CD14-positive monocyte (primary cell): Measurements from ENCODE around the gene MACROD1. TPM values are rescaled to one million over a fixed set of nuclear protein-coding genes. Genes with fewer than 3 reads are reported as not detected.
A peak's percentile ranks its signal among the peaks of the same experiment; 100 is the strongest.

Source experiments
- DNase-seq, 3 donors: peaks; one replicate each; pipeline ENCODE4 v3.0.0-alpha.2; 2011 to 2022
- H2AFZ ChIP-seq: 2 replicates; pipeline ENCODE4 v1.6.0; 2012; ENCODE audit warnings: mild to moderate bottlenecking, low read depth, low read length, inconsistent platforms; ENCODE audit not compliant: insufficient read depth, poor library complexity, severe bottlenecking
- H3K27ac ChIP-seq, 2 donors: 1 replicate in 1 of 2; 2 replicates in 1 of 2; pipeline ENCODE4 v1.5.1; 2012 to 2013; ENCODE audit warnings: low read length in 2 of 2, control low read depth in 1 of 2, inconsistent platforms in 1 of 2, low read depth in 1 of 2, mild to moderate bottlenecking in 1 of 2
- H3K27me3 ChIP-seq, 2 donors: one replicate each; pipeline versions ENCODE4 v1.6.0 to v1.6.1; 2011 to 2013; ENCODE audit warnings: low read length in 2 of 2; ENCODE audit not compliant: control insufficient read depth in 2 of 2, insufficient read depth in 2 of 2
- H3K36me3 ChIP-seq, 2 donors: replicated peaks in 1 of 2; 1 replicate in 1 of 2; 2 replicates in 1 of 2; pipeline versions ENCODE4 v1.5.1 to v1.6.1; 2012 to 2013; ENCODE audit warnings: low read length in 2 of 2, control low read depth in 1 of 2, inconsistent platforms in 1 of 2, mild to moderate bottlenecking in 1 of 2; ENCODE audit not compliant: insufficient read depth in 2 of 2, control insufficient read depth in 1 of 2
- H3K4me1 ChIP-seq, 2 donors: 1 replicate in 1 of 2; 2 replicates in 1 of 2; pipeline versions ENCODE4 v1.5.1 to v1.6.1; 2012 to 2013; ENCODE audit warnings: low read length in 2 of 2, control low read depth in 1 of 2, inconsistent platforms in 1 of 2, mild to moderate bottlenecking in 1 of 2, moderate library complexity in 1 of 2; ENCODE audit not compliant: insufficient read depth in 2 of 2, control insufficient read depth in 1 of 2
- H3K4me2 ChIP-seq: replicated peaks from 2 replicates; pipeline ENCODE3; 2012; ENCODE audit warnings: low read length, moderate library complexity, mild to moderate bottlenecking; ENCODE audit not compliant: poor library complexity, severe bottlenecking; ENCODE audit errors: extremely low read depth
- H3K4me3 ChIP-seq, 3 experiments: fragments of 200-600 bp in 1 of 3; sonication (generic) in 1 of 3; replicated peaks in 1 of 3; 1 replicate in 2 of 3; 2 replicates in 1 of 3; pipeline ENCODE4 v1.5.1; 2011 to 2013; ENCODE audit warnings: low read length in 3 of 3, mild to moderate bottlenecking in 3 of 3, control low read depth in 2 of 3, low read depth in 2 of 3, inconsistent platforms in 1 of 3, moderate library complexity in 1 of 3
- H3K79me2 ChIP-seq: 2 replicates; pipeline ENCODE4 v1.6.0; 2012; ENCODE audit warnings: mild to moderate bottlenecking, control low read depth, inconsistent platforms, low read length, moderate library complexity; ENCODE audit not compliant: insufficient read depth
- H3K9ac ChIP-seq: 2 replicates; pipeline ENCODE4 v1.6.0; 2017; ENCODE audit warnings: low read length, mild to moderate bottlenecking; ENCODE audit not compliant: insufficient read depth, poor library complexity, severe bottlenecking
- H3K9me3 ChIP-seq, 2 donors: replicated peaks in 1 of 2; 1 replicate in 1 of 2; 2 replicates in 1 of 2; pipeline versions ENCODE4 v1.5.1 to v1.6.1; 2012 to 2013; ENCODE audit warnings: low read length in 2 of 2, control low read depth in 1 of 2; ENCODE audit not compliant: control insufficient read depth in 1 of 2, insufficient read depth in 1 of 2
- H4K20me1 ChIP-seq: 2 replicates; pipeline ENCODE4 v1.6.0; 2012; ENCODE audit warnings: mild to moderate bottlenecking, low read length, control low read depth, moderate library complexity; ENCODE audit not compliant: insufficient read depth
- H3K27ac Mint-ChIP-seq, 7 donors: one replicate each; pipeline ENCODE4 v1.8.0; 2020; ENCODE audit warnings: mild to moderate bottlenecking in 7 of 7, mixed read lengths in 7 of 7, moderate library complexity in 6 of 7, inconsistent platforms in 2 of 7
- H3K27me3 Mint-ChIP-seq, 3 donors: one replicate each; pipeline ENCODE4 v1.8.0; 2021 to 2022; ENCODE audit warnings: low read depth in 3 of 3, mild to moderate bottlenecking in 3 of 3, mixed read lengths in 3 of 3, moderate library complexity in 3 of 3, inconsistent platforms in 1 of 3
- H3K36me3 Mint-ChIP-seq, 2 donors: one replicate each; pipeline ENCODE4 v1.8.0; 2020; ENCODE audit warnings: mixed read lengths in 2 of 2, inconsistent platforms in 1 of 2, mild to moderate bottlenecking in 1 of 2
- H3K4me1 Mint-ChIP-seq: one replicate; pipeline ENCODE4 v1.8.0; 2020; ENCODE audit warnings: mild to moderate bottlenecking, mixed read lengths
- H3K4me3 Mint-ChIP-seq, 2 donors: one replicate each; pipeline ENCODE4 v1.8.0; 2020; ENCODE audit warnings: mild to moderate bottlenecking in 2 of 2, mixed read lengths in 2 of 2, moderate library complexity in 1 of 2
- H3K9me3 Mint-ChIP-seq, 7 donors: one replicate each; pipeline ENCODE4 v1.8.0; 2020 to 2022; ENCODE audit warnings: mixed read lengths in 7 of 7, mild to moderate bottlenecking in 6 of 7, moderate library complexity in 6 of 7, inconsistent platforms in 2 of 7
- whole genome bisulfite sequencing: methylation state at CpG from one replicate; pipeline ENCODE4 v1.1.5; 2013; ENCODE audit warnings: missing lambda C conversion rate; ENCODE audit not compliant: insufficient coverage; 5-methylcytosine and 5-hydroxymethylcytosine counted together
- intact Hi-C, 2 donors: fragments of 100-400 bp; cut with micrococcal nuclease; formaldehyde crosslinking; loops; one replicate each; pipeline versions ENCODE4 v1.15.0 to v1.15.1; 2023
- polyA plus RNA-seq, 3 donors: library from polyadenylated mRNA; depleted of rRNA in 1 of 3; unstranded in 2 of 3; stranded (reverse) in 1 of 3; fragments of 300-500 nt in 2 of 3; fragments of >200 nt in 1 of 3; fragmentation: Illumina TruSeq in 2 of 3; gene quantifications; 1 replicate in 2 of 3; 2 replicates in 1 of 3; pipeline ENCODE4 v1.2.3, GENCODE V29; 2012 to 2021
- TF ChIP-seq, protein P1 (sequence below): fragments of 200-600 bp; IDR thresholded peaks from one replicate; pipeline ENCODE4 v1.8.0; 2022; ENCODE audit warnings: antibody characterized with exemption, mild to moderate bottlenecking

Gene MACROD1
- polyA plus RNA-seq, 3 donors: 1.5 to 2.4 (median 2.2) TPM

DNA sequence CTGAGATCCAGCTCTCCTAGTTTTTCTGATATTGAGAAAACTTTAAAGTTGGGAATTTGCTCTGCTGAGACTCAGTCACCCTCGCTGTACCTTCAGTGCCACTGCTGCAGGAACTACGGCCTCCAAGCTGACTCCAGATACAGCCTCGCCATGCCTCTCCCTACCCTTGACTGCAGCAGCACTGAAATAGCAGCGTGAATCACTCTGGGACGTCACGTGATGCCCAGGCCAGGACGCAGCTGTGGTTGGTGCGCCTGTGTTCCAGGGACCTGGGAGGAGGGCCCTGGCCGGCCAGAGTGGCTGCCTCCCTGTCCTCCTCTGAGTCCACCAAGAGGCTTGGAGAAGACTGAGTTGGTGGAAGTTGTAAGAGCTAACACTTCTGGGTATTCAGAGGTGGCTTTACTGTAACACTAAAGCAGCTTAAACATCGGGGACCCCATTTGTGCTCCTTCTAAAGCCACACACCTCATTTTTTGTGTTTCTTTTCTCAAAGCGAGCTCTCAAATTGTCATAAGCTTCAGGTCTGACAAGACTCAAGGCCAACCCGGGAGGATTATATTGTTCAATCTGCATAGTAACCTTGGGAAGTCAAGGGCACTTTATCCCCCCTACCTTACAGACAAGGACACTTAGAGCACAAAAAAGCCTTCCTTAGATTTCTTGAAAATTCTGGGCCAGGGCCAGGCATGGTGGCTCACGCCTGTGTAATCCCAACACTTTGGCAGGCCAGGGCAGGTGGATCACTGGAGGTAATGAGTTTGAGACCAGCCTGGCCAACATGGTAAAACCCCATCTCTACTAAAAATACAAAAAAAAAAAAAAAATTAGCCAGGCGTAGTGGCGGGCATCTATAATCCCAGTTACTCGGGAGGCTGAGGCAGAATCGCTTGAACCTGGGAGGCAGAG, 15.8 kb upstream of the MACROD1 start:
- Histone ChIP-seq H3K9ac (no peak overlapping the region), H3K27me3 (no peaks in the 10 kb centered on the region), H3K4me1 (peaks cover 32 to 41% of the 10 kb centered on the region in 2 donors), H3K4me3 (peak overlapping the region in 1 of 3 experiments; percentile 45), H3K9me3 (no peaks in the 10 kb centered on the region), H4K20me1 (no peaks in the 10 kb centered on the region), H2AFZ (peak overlapping the region; percentile 63), H3K27ac (peak overlapping the region; percentile 11 to 59), H3K36me3 (no peaks in the 10 kb centered on the region), H3K79me2 (peaks cover 18% of the 10 kb centered on the region), H3K4me2 (peak overlapping the region; percentile 44)
- DNase-seq: peak; percentile 81 to 88 (median 83)
- peaks cover 0 to 4% (median 0%) of the 10 kb centered on the region in 3 donors for H3K27me3 Mint-ChIP-seq
- H3K27ac Mint-ChIP-seq: peak overlapping the region in 6 of 7 donors; percentile 32 to 84 (median 74)
- intact Hi-C loops: no loop called here
- H3K9me3 Mint-ChIP-seq: no peaks in the 10 kb centered on the region
- WGBS: 35% methylated on average over 6 of the region's 17 CpGs
- H3K4me1 Mint-ChIP-seq: peaks cover 51% of the 10 kb centered on the region
- TF ChIP-seq, protein P1, sequence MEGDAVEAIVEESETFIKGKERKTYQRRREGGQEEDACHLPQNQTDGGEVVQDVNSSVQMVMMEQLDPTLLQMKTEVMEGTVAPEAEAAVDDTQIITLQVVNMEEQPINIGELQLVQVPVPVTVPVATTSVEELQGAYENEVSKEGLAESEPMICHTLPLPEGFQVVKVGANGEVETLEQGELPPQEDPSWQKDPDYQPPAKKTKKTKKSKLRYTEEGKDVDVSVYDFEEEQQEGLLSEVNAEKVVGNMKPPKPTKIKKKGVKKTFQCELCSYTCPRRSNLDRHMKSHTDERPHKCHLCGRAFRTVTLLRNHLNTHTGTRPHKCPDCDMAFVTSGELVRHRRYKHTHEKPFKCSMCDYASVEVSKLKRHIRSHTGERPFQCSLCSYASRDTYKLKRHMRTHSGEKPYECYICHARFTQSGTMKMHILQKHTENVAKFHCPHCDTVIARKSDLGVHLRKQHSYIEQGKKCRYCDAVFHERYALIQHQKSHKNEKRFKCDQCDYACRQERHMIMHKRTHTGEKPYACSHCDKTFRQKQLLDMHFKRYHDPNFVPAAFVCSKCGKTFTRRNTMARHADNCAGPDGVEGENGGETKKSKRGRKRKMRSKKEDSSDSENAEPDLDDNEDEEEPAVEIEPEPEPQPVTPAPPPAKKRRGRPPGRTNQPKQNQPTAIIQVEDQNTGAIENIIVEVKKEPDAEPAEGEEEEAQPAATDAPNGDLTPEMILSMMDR: no peak
- peaks cover 0 to 3% of the 10 kb centered on the region in 2 donors for H3K36me3 Mint-ChIP-seq
- H3K4me3 Mint-ChIP-seq: peak overlapping the region in 1 of 2 donors; percentile 74

- Histone ChIP-seq H3K9me3 (no peaks in the 10 kb centered on the region), H3K27ac (no peak overlapping the region), H3K79me2 (peaks cover 18% of the 10 kb centered on the region), H3K36me3 (no peaks in the 10 kb centered on the region), H4K20me1 (no peaks in the 10 kb centered on the region), H2AFZ (no peak overlapping the region), H3K4me3 (no peak overlapping the region), H3K27me3 (no peaks in the 10 kb centered on the region), H3K4me2 (peak overlapping the region; percentile 44), H3K9ac (no peak overlapping the region), H3K4me1 (peaks cover 32 to 41% of the 10 kb centered on the region in 2 donors)
- Mint-ChIP-seq H3K27me3 (peaks cover 0 to 4% (median 0%) of the 10 kb centered on the region in 3 donors), H3K36me3 (peaks cover 0 to 3% of the 10 kb centered on the region in 2 donors), H3K27ac (peak overlapping the region in 3 of 7 donors; percentile 35 to 57 (median 41)), H3K4me1 (peaks cover 51% of the 10 kb centered on the region), H3K4me3 (no peak overlapping the region), H3K9me3 (no peaks in the 10 kb centered on the region)
- TF ChIP-seq, protein P1: no peak
- DNase-seq: no peak
- WGBS: 86% methylated on average over 5 of the region's 5 CpGs
- intact Hi-C loops: no loop called here
These were observed 15.0 kb upstream of the MACROD1 start for GRCh38 chr11:64180891-64181290.
